ENCODE results near the gene ERICH6B.

DNA sequence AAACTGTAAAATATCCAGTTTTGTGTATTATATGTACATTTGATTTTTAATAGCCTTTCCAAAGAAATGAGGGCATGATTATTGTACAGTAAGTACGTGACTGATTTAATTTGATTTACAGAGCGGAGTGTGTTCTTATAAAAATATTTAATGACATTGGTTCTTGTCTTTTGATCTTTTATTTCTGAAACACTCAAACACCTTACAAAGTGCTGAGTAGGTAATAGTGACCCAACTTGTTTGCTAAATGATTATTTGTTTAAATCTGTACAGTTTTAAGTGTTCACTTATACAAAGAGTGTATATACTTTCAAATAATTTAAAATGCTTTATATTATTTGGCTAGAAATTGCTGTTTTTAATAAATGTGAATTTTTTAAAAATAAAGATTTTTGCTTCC is 79.3 kb downstream of the ERICH6B start:
- TF ChIP-seq, protein P1, sequence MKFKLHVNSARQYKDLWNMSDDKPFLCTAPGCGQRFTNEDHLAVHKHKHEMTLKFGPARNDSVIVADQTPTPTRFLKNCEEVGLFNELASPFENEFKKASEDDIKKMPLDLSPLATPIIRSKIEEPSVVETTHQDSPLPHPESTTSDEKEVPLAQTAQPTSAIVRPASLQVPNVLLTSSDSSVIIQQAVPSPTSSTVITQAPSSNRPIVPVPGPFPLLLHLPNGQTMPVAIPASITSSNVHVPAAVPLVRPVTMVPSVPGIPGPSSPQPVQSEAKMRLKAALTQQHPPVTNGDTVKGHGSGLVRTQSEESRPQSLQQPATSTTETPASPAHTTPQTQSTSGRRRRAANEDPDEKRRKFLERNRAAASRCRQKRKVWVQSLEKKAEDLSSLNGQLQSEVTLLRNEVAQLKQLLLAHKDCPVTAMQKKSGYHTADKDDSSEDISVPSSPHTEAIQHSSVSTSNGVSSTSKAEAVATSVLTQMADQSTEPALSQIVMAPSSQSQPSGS (IDR thresholded peaks at IDR 0.05; ENCODE audit: low read length): no peak
- TF ChIP-seq TBP (IDR thresholded peaks at IDR 0.05; ENCODE audit: low read depth, low read length) (no peak), CHD2 (IDR thresholded peaks at IDR 0.05; ENCODE audit: low read length) (no peak), RBBP5 (IDR thresholded peaks at IDR 0.05; ENCODE audit: borderline replicate concordance, low read depth, low read length) (no peak), EP300 (IDR thresholded peaks at IDR 0.05; ENCODE audit: borderline replicate concordance in 1 of 2, low read depth in 2 of 2, low read length in 2 of 2) (no peak), EZH2 (IDR thresholded peaks at IDR 0.05; ENCODE audit: low read depth, low read length, severe bottlenecking) (no peak), JUN (IDR thresholded peaks at IDR 0.05; ENCODE audit: low read depth, low read length) (no peak)
- TF ChIP-seq, protein P2, sequence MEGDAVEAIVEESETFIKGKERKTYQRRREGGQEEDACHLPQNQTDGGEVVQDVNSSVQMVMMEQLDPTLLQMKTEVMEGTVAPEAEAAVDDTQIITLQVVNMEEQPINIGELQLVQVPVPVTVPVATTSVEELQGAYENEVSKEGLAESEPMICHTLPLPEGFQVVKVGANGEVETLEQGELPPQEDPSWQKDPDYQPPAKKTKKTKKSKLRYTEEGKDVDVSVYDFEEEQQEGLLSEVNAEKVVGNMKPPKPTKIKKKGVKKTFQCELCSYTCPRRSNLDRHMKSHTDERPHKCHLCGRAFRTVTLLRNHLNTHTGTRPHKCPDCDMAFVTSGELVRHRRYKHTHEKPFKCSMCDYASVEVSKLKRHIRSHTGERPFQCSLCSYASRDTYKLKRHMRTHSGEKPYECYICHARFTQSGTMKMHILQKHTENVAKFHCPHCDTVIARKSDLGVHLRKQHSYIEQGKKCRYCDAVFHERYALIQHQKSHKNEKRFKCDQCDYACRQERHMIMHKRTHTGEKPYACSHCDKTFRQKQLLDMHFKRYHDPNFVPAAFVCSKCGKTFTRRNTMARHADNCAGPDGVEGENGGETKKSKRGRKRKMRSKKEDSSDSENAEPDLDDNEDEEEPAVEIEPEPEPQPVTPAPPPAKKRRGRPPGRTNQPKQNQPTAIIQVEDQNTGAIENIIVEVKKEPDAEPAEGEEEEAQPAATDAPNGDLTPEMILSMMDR (IDR thresholded peaks at IDR 0.05; ENCODE audit: control extremely low read depth in 1 of 3, insufficient read depth in 1 of 3, low read depth in 1 of 3, low read length in 3 of 3): no peak
